GM23338 (cell line): Measurements from ENCODE around the gene CEP131. TPM values are rescaled to one million over a fixed set of nuclear protein-coding genes. Genes with fewer than 3 reads are reported as not detected.

Experiments
- CREB1 ChIP-seq: fragments of 250-450 bp; sonication (Bioruptor Pico); IDR thresholded peaks from 2 replicates; pipeline ENCODE4 v1.5.0; 2020; ENCODE audit warnings: low read depth, mild to moderate bottlenecking, moderate library complexity
- EZH2phosphoT487 ChIP-seq: fragments of 200-600 bp; sonication (generic); IDR thresholded peaks from one replicate; pipeline ENCODE4 v1.8.1; 2018; ENCODE audit warnings: antibody characterized with exemption; ENCODE audit not compliant: unreplicated experiment
- NANOG ChIP-seq: IDR thresholded peaks from 2 replicates; pipeline ENCODE4 v1.6.1; 2016; ENCODE audit warnings: antibody characterized with exemption, borderline replicate concordance
- REST ChIP-seq: IDR thresholded peaks from one replicate; pipeline ENCODE4 v1.6.1; 2018; ENCODE audit warnings: antibody characterized with exemption; ENCODE audit not compliant: unreplicated experiment
- STAT1 ChIP-seq: IDR thresholded peaks from one replicate; pipeline ENCODE4 v1.6.1; 2016; ENCODE audit warnings: antibody characterized with exemption; ENCODE audit not compliant: unreplicated experiment
- ZNF114 ChIP-seq: fragments of 250-450 bp; sonication (Bioruptor Pico); IDR thresholded peaks from 2 replicates; pipeline ENCODE4 v1.5.0; 2020; ENCODE audit warnings: mild to moderate bottlenecking, moderate library complexity
- ZNF462 ChIP-seq: fragments of 250-450 bp; sonication (Bioruptor Pico); IDR thresholded peaks from 2 replicates; pipeline ENCODE4 v1.5.0; 2020; ENCODE audit warnings: mild to moderate bottlenecking, moderate library complexity
- polyA plus RNA-seq: library from polyadenylated mRNA; unstranded; fragments of >200 nt; fragmentation: Nextera tagmentation; extraction: Ambion mirVana; gene quantifications from 2 replicates; pipeline ENCODE4 v1.2.1, GENCODE V29; 2016
- total RNA-seq: library from RNA; depleted of rRNA; stranded (reverse); fragments of >200 nt; shearing (Covaris generic); gene quantifications from 2 replicates; pipeline ENCODE4 v1.2.3, GENCODE V29; 2014
- TF ChIP-seq, protein P1 (sequence below), 2 experiments: fragments of 200-600 bp in 1 of 2; sonication (generic) in 1 of 2; conservative IDR thresholded peaks; 2 replicates each; pipeline versions ENCODE4 v1.5.1 to v1.6.1; 2016 to 2017; ENCODE audit warnings: antibody characterized with exemption in 2 of 2, low read depth in 2 of 2, mild to moderate bottlenecking in 2 of 2, moderate library complexity in 1 of 2

The CEP131 gene
- total and polyA plus RNA-seq, 2 experiments from 2014 or later: 26.8 to 35.5 TPM

- TF ChIP-seq ZNF462 (no peak), NANOG (no peak), CREB1 (CRISPR knock-in tag) (no peak), REST (no peak), ZNF114 (CRISPR knock-in tag) (no peak), STAT1 (no peak), EZH2phosphoT487 (no peak)
- TF ChIP-seq, protein P1, sequence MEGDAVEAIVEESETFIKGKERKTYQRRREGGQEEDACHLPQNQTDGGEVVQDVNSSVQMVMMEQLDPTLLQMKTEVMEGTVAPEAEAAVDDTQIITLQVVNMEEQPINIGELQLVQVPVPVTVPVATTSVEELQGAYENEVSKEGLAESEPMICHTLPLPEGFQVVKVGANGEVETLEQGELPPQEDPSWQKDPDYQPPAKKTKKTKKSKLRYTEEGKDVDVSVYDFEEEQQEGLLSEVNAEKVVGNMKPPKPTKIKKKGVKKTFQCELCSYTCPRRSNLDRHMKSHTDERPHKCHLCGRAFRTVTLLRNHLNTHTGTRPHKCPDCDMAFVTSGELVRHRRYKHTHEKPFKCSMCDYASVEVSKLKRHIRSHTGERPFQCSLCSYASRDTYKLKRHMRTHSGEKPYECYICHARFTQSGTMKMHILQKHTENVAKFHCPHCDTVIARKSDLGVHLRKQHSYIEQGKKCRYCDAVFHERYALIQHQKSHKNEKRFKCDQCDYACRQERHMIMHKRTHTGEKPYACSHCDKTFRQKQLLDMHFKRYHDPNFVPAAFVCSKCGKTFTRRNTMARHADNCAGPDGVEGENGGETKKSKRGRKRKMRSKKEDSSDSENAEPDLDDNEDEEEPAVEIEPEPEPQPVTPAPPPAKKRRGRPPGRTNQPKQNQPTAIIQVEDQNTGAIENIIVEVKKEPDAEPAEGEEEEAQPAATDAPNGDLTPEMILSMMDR (conservative IDR thresholded peaks at IDR 0.05; ENCODE audit: low read depth in 2 of 2): no peak
Measured at GRCh38 chr17:81158688-81159590, 63.8 kb downstream of the CEP131 start (continued).
